ENCODE data around the gene POLK. TPM values are rescaled to one million over a fixed set of nuclear protein-coding genes. Genes with fewer than 3 reads are reported as not detected.

POLK gene
- total RNA-seq, 1 experiment from 2014 or later = 34.8 TPM

DNA sequence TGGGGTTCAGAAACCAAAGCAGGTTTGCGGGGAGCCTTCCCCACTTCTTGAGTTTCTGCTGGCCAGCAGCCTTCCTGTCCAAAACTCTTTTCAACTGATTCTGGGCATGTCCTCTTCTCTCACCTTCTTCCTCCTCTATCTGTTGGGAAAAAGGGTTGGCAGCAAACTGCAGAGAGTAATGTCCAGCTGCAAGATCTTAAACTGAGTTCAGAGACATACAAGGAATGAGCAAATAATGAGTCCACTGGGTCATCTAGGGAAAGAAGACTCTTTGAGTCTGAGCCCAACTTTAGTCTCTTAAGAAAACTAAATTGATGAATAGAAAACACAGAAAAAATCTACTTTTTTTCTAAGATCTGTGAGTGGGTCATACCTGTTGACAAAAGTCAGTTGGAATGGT, 116.1 kb downstream of the POLK start:
- H3K4me3 ChIP-seq = no peak overlapping the region
- no peaks in the 10 kb centered on the region for H3K27me3 ChIP-seq (replicated peaks)
- H3K27ac ChIP-seq = no peak overlapping the region
- H3K4me1 ChIP-seq (replicated peaks) = peaks cover 18% of the 10 kb centered on the region
- no peaks in the 10 kb centered on the region for H3K9me3 ChIP-seq (replicated peaks)
- DNase-seq (ENCODE audit: low read depth in 1 of 2, low spot score in 2 of 2) = no peak
- H3K36me3 ChIP-seq = no peaks in the 10 kb centered on the region

DNA sequence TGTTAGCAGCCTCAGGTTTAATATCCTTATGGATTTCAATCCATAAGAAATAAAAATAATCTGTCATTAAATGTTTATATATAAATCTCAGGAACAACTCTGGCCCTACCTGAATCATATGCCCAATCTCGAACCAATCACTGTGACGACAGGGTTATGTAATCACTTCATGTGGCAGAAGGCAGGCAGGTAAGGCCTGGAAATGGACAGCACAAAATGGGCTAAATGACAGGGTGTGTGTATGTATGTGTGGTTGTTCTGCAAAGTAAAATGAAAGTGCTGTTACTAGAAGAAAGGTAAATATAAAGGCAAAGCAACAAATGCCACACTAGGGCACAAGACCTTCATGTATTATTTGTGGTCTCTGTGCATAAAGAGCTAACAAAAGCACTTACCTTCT, 119.2 kb downstream of the POLK start:
- H3K36me3 ChIP-seq = no peaks in the 10 kb centered on the region
- no peaks in the 10 kb centered on the region for H3K27me3 ChIP-seq (replicated peaks)
- H3K4me3 ChIP-seq = no peak overlapping the region

GRCh38 chr5:75632321-75632720, 120.6 kb downstream of the POLK start:
- DNase-seq (ENCODE audit: low read depth in 1 of 2, low spot score in 2 of 2) = no peak
- Histone ChIP-seq H3K9me3 (replicated peaks) (no peaks in the 10 kb centered on the region), H3K27me3 (replicated peaks) (no peaks in the 10 kb centered on the region), H3K27ac (no peak overlapping the region), H3K36me3 (no peaks in the 10 kb centered on the region), H3K4me1 (replicated peaks) (no peaks in the 10 kb centered on the region), H3K4me3 (no peak overlapping the region)

More for the DNA sequence above, 119.2 kb downstream of the POLK start:
- H3K4me1 ChIP-seq (replicated peaks) = no peaks in the 10 kb centered on the region
- DNase-seq (ENCODE audit: low read depth in 1 of 2, low spot score in 2 of 2) = no peak
- H3K9me3 ChIP-seq (replicated peaks) = no peaks in the 10 kb centered on the region
- H3K27ac ChIP-seq = no peak overlapping the region

DNA sequence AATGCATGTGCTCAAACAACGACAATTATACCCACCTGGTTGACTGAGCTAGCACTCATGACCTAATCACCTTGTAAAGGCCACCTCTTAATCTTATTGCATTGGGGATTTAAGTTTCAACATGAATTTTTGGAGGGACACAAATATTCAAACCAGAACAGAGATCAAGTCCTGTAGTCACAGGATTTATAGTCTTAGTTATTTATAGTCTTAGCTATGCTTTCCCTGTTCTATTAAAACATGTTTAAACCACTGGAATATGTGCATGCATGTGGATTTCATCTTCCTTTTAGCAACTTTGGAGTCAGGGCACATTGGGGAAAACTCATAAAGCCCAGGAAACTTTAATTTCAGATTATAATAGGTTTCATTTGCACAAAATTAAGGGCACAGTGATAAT, 126.3 kb downstream of the POLK start:
- no peak overlapping the region for H3K4me3 ChIP-seq
- DNase-seq (ENCODE audit: low read depth in 1 of 2, low spot score in 2 of 2) = no peak
- peaks cover 28% of the 10 kb centered on the region for H3K4me1 ChIP-seq (replicated peaks)
- no peaks in the 10 kb centered on the region for H3K9me3 ChIP-seq (replicated peaks)
- H3K36me3 ChIP-seq = no peaks in the 10 kb centered on the region
- H3K27me3 ChIP-seq (replicated peaks) = no peaks in the 10 kb centered on the region
- no peak overlapping the region for H3K27ac ChIP-seq

GRCh38 chr5:75639535-75640311, 128.0 kb downstream of the POLK start:
- no peaks in the 10 kb centered on the region for H3K9me3 ChIP-seq (replicated peaks)
- DNase-seq (ENCODE audit: low read depth in 1 of 2, low spot score in 2 of 2) = no peak
- H3K36me3 ChIP-seq = no peaks in the 10 kb centered on the region
- no peaks in the 10 kb centered on the region for H3K27me3 ChIP-seq (replicated peaks)
- peak overlapping the region; percentile 95 for H3K27ac ChIP-seq
- H3K4me1 ChIP-seq (replicated peaks) = peaks cover 28% of the 10 kb centered on the region
- no peak overlapping the region for H3K4me3 ChIP-seq

GRCh38 chr5:75640395-75640794, 128.7 kb downstream of the POLK start:
- Histone ChIP-seq H3K27me3 (replicated peaks) (no peaks in the 10 kb centered on the region), H3K36me3 (no peaks in the 10 kb centered on the region), H3K27ac (peak overlapping the region; percentile 95), H3K4me3 (no peak overlapping the region), H3K4me1 (replicated peaks) (peaks cover 28% of the 10 kb centered on the region), H3K9me3 (replicated peaks) (no peaks in the 10 kb centered on the region)
- peak; percentile 57 to 83 for DNase-seq (ENCODE audit: low read depth in 1 of 2, low spot score in 2 of 2)

- no peak for DNase-seq (ENCODE audit: low read depth in 1 of 2, low spot score in 2 of 2)
- Histone ChIP-seq H3K4me1 (replicated peaks) (peaks cover 28% of the 10 kb centered on the region), H3K27me3 (replicated peaks) (no peaks in the 10 kb centered on the region), H3K36me3 (no peaks in the 10 kb centered on the region), H3K9me3 (replicated peaks) (no peaks in the 10 kb centered on the region), H3K4me3 (no peak overlapping the region), H3K27ac (peak overlapping the region; percentile 95)
Observed at GRCh38 chr5:75640826-75641225, 129.1 kb downstream of the POLK start.

- H3K9me3 ChIP-seq (replicated peaks) = no peaks in the 10 kb centered on the region
- no peak overlapping the region for H3K27ac ChIP-seq
- no peaks in the 10 kb centered on the region for H3K27me3 ChIP-seq (replicated peaks)
- peaks cover 12% of the 10 kb centered on the region for H3K4me1 ChIP-seq (replicated peaks)
- H3K36me3 ChIP-seq = no peaks in the 10 kb centered on the region
- no peak overlapping the region for H3K4me3 ChIP-seq
- no peak for DNase-seq (ENCODE audit: low read depth in 1 of 2, low spot score in 2 of 2)
Observed at GRCh38 chr5:75648712-75649111, 137.0 kb downstream of the POLK start.

Other genes starting within 250 kb of the POLK start
- 65.9 and 88.6 TPM in 2 replicates for gene HMGCR, start 174.7 kb upstream of the POLK start, total RNA-seq (2014; rRNA removed; shearing (Covaris generic))
- gene CERT1, start 262 bp upstream of the POLK start, total RNA-seq (2014; rRNA removed; shearing (Covaris generic)) = 16.1 and 16.7 TPM in 2 replicates
- gene ANKDD1B, start 99.6 kb downstream of the POLK start, total RNA-seq (2014; rRNA removed; shearing (Covaris generic)) = 0.29 TPM in 1 of 2 replicates, not detected in the other
- gene POC5, start 205.5 kb downstream of the POLK start, total RNA-seq (2014; rRNA removed; shearing (Covaris generic)) = 27.9 and 29.6 TPM in 2 replicates

Data from SJSA1 (cell line).